ENCODE data around the gene DNAJC10. TPM values are rescaled to one million over a fixed set of nuclear protein-coding genes. Genes with fewer than 3 reads are reported as not detected.

The DNAJC10 gene
- total RNA-seq, 1 donor from 2014 or later = 132 TPM

GRCh38 chr2:182798736-182799135 is 82.7 kb downstream of the DNAJC10 start:
- ATAC-seq (ENCODE audit: low read depth) = no peak
- no peak for TF ChIP-seq CTCF (IDR thresholded peaks at IDR 0.05)
- CTCF ChIA-PET = no interaction called here

GRCh38 chr2:182804128-182804527 is 88.1 kb downstream of the DNAJC10 start:
- DNase-seq (no peak), ATAC-seq (ENCODE audit: low read depth) (no peak)
- no peak for TF ChIP-seq CTCF (IDR thresholded peaks at IDR 0.05)
- Mint-ChIP-seq H3K36me3 (ENCODE audit: low read depth) (no peaks in the 10 kb centered on the region), H3K27ac (no peak overlapping the region), H3K4me1 (no peaks in the 10 kb centered on the region), H3K4me3 (no peak overlapping the region), H3K9me3 (no peaks in the 10 kb centered on the region), H3K27me3 (peaks cover 15% of the 10 kb centered on the region)
- ChIA-PET POLR2A (no interaction called here), CTCF (no interaction called here)
- intact Hi-C loops (cut with micrococcal nuclease) = no loop called here

More at GRCh38 chr2:182798736-182799135, 82.7 kb downstream of the DNAJC10 start:
- H3K36me3 Mint-ChIP-seq (ENCODE audit: low read depth) = no peaks in the 10 kb centered on the region
- no peak for DNase-seq
- no peak overlapping the region for H3K4me3 Mint-ChIP-seq
- no peak overlapping the region for H3K27ac Mint-ChIP-seq
- POLR2A ChIA-PET = no interaction called here
- H3K27me3 Mint-ChIP-seq = peaks cover 15% of the 10 kb centered on the region
- intact Hi-C loops (cut with micrococcal nuclease) = no loop called here
- H3K4me1 Mint-ChIP-seq = no peaks in the 10 kb centered on the region
- no peaks in the 10 kb centered on the region for H3K9me3 Mint-ChIP-seq

GRCh38 chr2:182807319-182807718 is 91.3 kb downstream of the DNAJC10 start:
- no peak overlapping the region for H3K4me3 Mint-ChIP-seq

GRCh38 chr2:182810087-182810486 is 94.0 kb downstream of the DNAJC10 start:
- Mint-ChIP-seq H3K4me1 (no peaks in the 10 kb centered on the region), H3K27me3 (peaks cover 15% of the 10 kb centered on the region), H3K27ac (no peak overlapping the region), H3K9me3 (no peaks in the 10 kb centered on the region), H3K4me3 (no peak overlapping the region), H3K36me3 (ENCODE audit: low read depth) (no peaks in the 10 kb centered on the region)
- DNase-seq (no peak), ATAC-seq (ENCODE audit: low read depth) (no peak)
- intact Hi-C loops (cut with micrococcal nuclease) = no loop called here
- TF ChIP-seq CTCF (IDR thresholded peaks at IDR 0.05) = no peak
- ChIA-PET CTCF (no interaction called here), POLR2A (no interaction called here)

More at GRCh38 chr2:182807319-182807718, 91.3 kb downstream of the DNAJC10 start:
- ATAC-seq (ENCODE audit: low read depth) (no peak), DNase-seq (no peak)
- POLR2A ChIA-PET = no interaction called here
- no peak for TF ChIP-seq CTCF (IDR thresholded peaks at IDR 0.05)
- Mint-ChIP-seq H3K27ac (no peak overlapping the region), H3K27me3 (peaks cover 15% of the 10 kb centered on the region), H3K4me1 (no peaks in the 10 kb centered on the region), H3K36me3 (ENCODE audit: low read depth) (no peaks in the 10 kb centered on the region), H3K9me3 (no peaks in the 10 kb centered on the region)
- CTCF ChIA-PET = no interaction called here
- intact Hi-C loops (cut with micrococcal nuclease) = no loop called here

- no peak for TF ChIP-seq CTCF (IDR thresholded peaks at IDR 0.05)
- no peaks in the 10 kb centered on the region for H3K4me1 Mint-ChIP-seq
- H3K27ac Mint-ChIP-seq = no peak overlapping the region
- no peaks in the 10 kb centered on the region for H3K9me3 Mint-ChIP-seq
- intact Hi-C loops (cut with micrococcal nuclease) = no loop called here
- DNase-seq (no peak), ATAC-seq (ENCODE audit: low read depth) (no peak)
- no peak overlapping the region for H3K4me3 Mint-ChIP-seq
- peaks cover 15% of the 10 kb centered on the region for H3K27me3 Mint-ChIP-seq
- no peaks in the 10 kb centered on the region for H3K36me3 Mint-ChIP-seq (ENCODE audit: low read depth)
- POLR2A ChIA-PET = no interaction called here
- CTCF ChIA-PET = no interaction called here
Observed at GRCh38 chr2:182814380-182814779, 98.3 kb downstream of the DNAJC10 start.
